GM23338 (cell line): ENCODE measurements around the gene SERPINA9. TPM values are rescaled to one million over a fixed set of nuclear protein-coding genes. Genes with fewer than 3 reads are reported as not detected.

Source experiments
- ATAC-seq: fragments of 200-7000 bp; cut with Tn5 transposase; 3 replicates; pipeline ENCODE4 v1.9.1; 2020
- DNase-seq: peaks from one replicate; pipeline ENCODE4 v3.0.0-alpha.2; 2015; ENCODE audit warnings: low spot score
- H2AFZ ChIP-seq: fragments of 200-600 bp; sonication (generic); 2 replicates; pipeline ENCODE4 v1.8.0; 2016; ENCODE audit warnings: antibody characterized with exemption, mild to moderate bottlenecking, moderate library complexity
- H3F3A ChIP-seq: fragments of 200-600 bp; sonication (generic); replicated peaks from 2 replicates; pipeline ENCODE4 v1.8.0; 2017; ENCODE audit warnings: antibody characterized with exemption, mixed run types, low read depth
- H3K27ac ChIP-seq: fragments of 200-600 bp; sonication (generic); 2 replicates; pipeline ENCODE4 v1.6.1; 2016; ENCODE audit warnings: low read depth
- H3K27me3 ChIP-seq: fragments of 200-600 bp; sonication (generic); 2 replicates; pipeline ENCODE4 v1.8.0; 2016; ENCODE audit warnings: mild to moderate bottlenecking, mixed run types, moderate library complexity; ENCODE audit not compliant: insufficient read depth
- H3K36me3 ChIP-seq: fragments of 200-600 bp; sonication (generic); 2 replicates; pipeline ENCODE4 v1.8.0; 2016; ENCODE audit warnings: mild to moderate bottlenecking; ENCODE audit not compliant: insufficient read depth
- H3K4me1 ChIP-seq: fragments of 200-600 bp; sonication (generic); 2 replicates; pipeline ENCODE4 v1.8.0; 2016; ENCODE audit warnings: mild to moderate bottlenecking, moderate library complexity; ENCODE audit not compliant: insufficient read depth
- H3K4me2 ChIP-seq: fragments of 200-600 bp; sonication (generic); 2 replicates; pipeline ENCODE4 v1.7.1; 2017; ENCODE audit warnings: mixed run types
- H3K4me3 ChIP-seq: fragments of 200-600 bp; sonication (generic); 2 replicates; pipeline ENCODE4 v1.6.1; 2016; ENCODE audit warnings: mixed run types
- H3K79me2 ChIP-seq: fragments of 200-600 bp; sonication (generic); replicated peaks from 2 replicates; pipeline ENCODE4 v1.8.0; 2017; ENCODE audit warnings: mild to moderate bottlenecking; ENCODE audit not compliant: insufficient read depth
- H3K9me2 ChIP-seq: fragments of 200-600 bp; sonication (generic); 2 replicates; pipeline ENCODE4 v1.8.0; 2017; ENCODE audit not compliant: insufficient read depth
- H4K20me1 ChIP-seq: fragments of 200-600 bp; sonication (generic); replicated peaks from 2 replicates; pipeline ENCODE4 v1.8.0; 2017; ENCODE audit warnings: mild to moderate bottlenecking; ENCODE audit not compliant: insufficient read depth
- H3K27ac Mint-ChIP-seq: 2 replicates; pipeline ENCODE4 v1.8.0; 2020; ENCODE audit warnings: inconsistent platforms, mild to moderate bottlenecking, moderate library complexity, mixed read lengths
- H3K27me3 Mint-ChIP-seq: 3 replicates; pipeline ENCODE4 v1.8.0; 2022; ENCODE audit warnings: low read depth, mild to moderate bottlenecking, moderate library complexity, mixed read lengths, inconsistent platforms; ENCODE audit not compliant: insufficient read depth, poor library complexity
- H3K36me3 Mint-ChIP-seq: 3 replicates; pipeline ENCODE4 v1.8.0; 2021; ENCODE audit warnings: low read depth, mild to moderate bottlenecking, inconsistent platforms, moderate library complexity, mixed read lengths
- H3K4me1 Mint-ChIP-seq: 3 replicates; pipeline ENCODE4 v1.8.0; 2020; ENCODE audit warnings: mild to moderate bottlenecking, inconsistent platforms, mixed read lengths
- H3K4me3 Mint-ChIP-seq: 3 replicates; pipeline ENCODE4 v1.8.0; 2021; ENCODE audit warnings: moderate library complexity, mild to moderate bottlenecking, inconsistent platforms, mixed read lengths
- H3K9me3 Mint-ChIP-seq: 3 replicates; pipeline ENCODE4 v1.8.0; 2020; ENCODE audit warnings: moderate library complexity, mild to moderate bottlenecking, inconsistent platforms, mixed read lengths
- CREB1 ChIP-seq: fragments of 250-450 bp; sonication (Bioruptor Pico); IDR thresholded peaks from 2 replicates; pipeline ENCODE4 v1.5.0; 2020; ENCODE audit warnings: low read depth, mild to moderate bottlenecking, moderate library complexity
- CTCF ChIP-seq, 2 experiments: fragments of 200-600 bp in 1 of 2; sonication (generic) in 1 of 2; conservative IDR thresholded peaks; 2 replicates each; pipeline versions ENCODE4 v1.5.1 to v1.6.1; 2016 to 2017; ENCODE audit warnings: antibody characterized with exemption in 2 of 2, low read depth in 2 of 2, mild to moderate bottlenecking in 2 of 2, moderate library complexity in 1 of 2
- ETS1 ChIP-seq: IDR thresholded peaks from 2 replicates; pipeline ENCODE4 v1.6.1; 2016; ENCODE audit warnings: antibody characterized with exemption
- EZH2 ChIP-seq: fragments of 200-600 bp; sonication (generic); IDR thresholded peaks from one replicate; pipeline ENCODE4 v1.8.0; 2017; ENCODE audit warnings: antibody characterized with exemption, mild to moderate bottlenecking, low read depth; ENCODE audit not compliant: unreplicated experiment
- EZH2phosphoT487 ChIP-seq: fragments of 200-600 bp; sonication (generic); IDR thresholded peaks from one replicate; pipeline ENCODE4 v1.8.1; 2018; ENCODE audit warnings: antibody characterized with exemption; ENCODE audit not compliant: unreplicated experiment
- JUNB ChIP-seq: IDR thresholded peaks from one replicate; pipeline ENCODE4 v1.6.1; 2016; ENCODE audit warnings: antibody characterized with exemption; ENCODE audit not compliant: unreplicated experiment
- NANOG ChIP-seq: IDR thresholded peaks from 2 replicates; pipeline ENCODE4 v1.6.1; 2016; ENCODE audit warnings: antibody characterized with exemption, borderline replicate concordance
- REST ChIP-seq: IDR thresholded peaks from one replicate; pipeline ENCODE4 v1.6.1; 2018; ENCODE audit warnings: antibody characterized with exemption; ENCODE audit not compliant: unreplicated experiment
- STAT1 ChIP-seq: IDR thresholded peaks from one replicate; pipeline ENCODE4 v1.6.1; 2016; ENCODE audit warnings: antibody characterized with exemption; ENCODE audit not compliant: unreplicated experiment
- ZNF114 ChIP-seq: fragments of 250-450 bp; sonication (Bioruptor Pico); IDR thresholded peaks from 2 replicates; pipeline ENCODE4 v1.5.0; 2020; ENCODE audit warnings: mild to moderate bottlenecking, moderate library complexity
- ZNF331 ChIP-seq: fragments of 250-450 bp; sonication (Bioruptor Pico); IDR thresholded peaks from 2 replicates; pipeline ENCODE4 v1.5.0; 2020; ENCODE audit warnings: low read depth, mild to moderate bottlenecking, moderate library complexity
- ZNF462 ChIP-seq: fragments of 250-450 bp; sonication (Bioruptor Pico); IDR thresholded peaks from 2 replicates; pipeline ENCODE4 v1.5.0; 2020; ENCODE audit warnings: mild to moderate bottlenecking, moderate library complexity
- polyA plus RNA-seq: library from polyadenylated mRNA; unstranded; fragments of >200 nt; fragmentation: Nextera tagmentation; extraction: Ambion mirVana; gene quantifications from 2 replicates; pipeline ENCODE4 v1.2.1, GENCODE V29; 2016
- total RNA-seq: library from RNA; depleted of rRNA; stranded (reverse); fragments of >200 nt; shearing (Covaris generic); gene quantifications from 2 replicates; pipeline ENCODE4 v1.2.3, GENCODE V29; 2014

Gene SERPINA9
- total and polyA plus RNA-seq, 2 experiments from 2014 or later: not detected

- H3K27me3 Mint-ChIP-seq: peaks cover 11% of the 10 kb centered on the region
- peak overlapping the region; percentile 38; the same call in 1 of the 2 replicates for H2AFZ ChIP-seq
- no peaks in the 10 kb centered on the region for H3K27me3 ChIP-seq
- no peaks in the 10 kb centered on the region for H4K20me1 ChIP-seq
- peaks cover 13% of the 10 kb centered on the region for H3K9me3 Mint-ChIP-seq
- H3F3A ChIP-seq: no peaks in the 10 kb centered on the region
- TF ChIP-seq STAT1 (no peak), EZH2phosphoT487 (no peak), ZNF114 (CRISPR knock-in tag) (no peak), ZNF331 (CRISPR knock-in tag) (no peak), NANOG (no peak), ZNF462 (CRISPR knock-in tag) (no peak), EZH2 (no peak), CREB1 (CRISPR knock-in tag) (no peak), ETS1 (no peak), CTCF (conservative IDR thresholded peaks at IDR 0.05; ENCODE audit: low read depth in 2 of 2) (no peak), JUNB (no peak), REST (no peak)
- no peaks in the 10 kb centered on the region; the same call in 1 of the 2 replicates for H3K4me1 ChIP-seq
- no peaks in the 10 kb centered on the region for H3K36me3 ChIP-seq
- H3K4me2 ChIP-seq: no peak overlapping the region
- peaks cover 15% of the 10 kb centered on the region for H3K36me3 Mint-ChIP-seq
- H3K27ac ChIP-seq: no peak overlapping the region
- DNase-seq (peak; percentile 16), ATAC-seq (peak; percentile 84)
- no peak overlapping the region for H3K4me3 Mint-ChIP-seq
- H3K9me2 ChIP-seq: peaks cover 9% of the 10 kb centered on the region
- peaks cover 12% of the 10 kb centered on the region for H3K4me1 Mint-ChIP-seq
- no peak overlapping the region for H3K27ac Mint-ChIP-seq
- H3K79me2 ChIP-seq: no peaks in the 10 kb centered on the region
- no peak overlapping the region for H3K4me3 ChIP-seq
These were observed 41.8 kb upstream of the SERPINA9 start for GRCh38 chr14:94517641-94518257.
